Adipose tissue (tissue), 3 donors: ENCODE measurements around the gene ELMO1. TPM values are rescaled to one million over a fixed set of nuclear protein-coding genes. Genes with fewer than 3 reads are reported as not detected.

ENCODE experiments used
- H3K27ac ChIP-seq: one replicate; pipeline ENCODE4 v1.5.1; 2013; ENCODE audit warnings: low read depth, low read length
- WGBS, 3 donors: extraction: QIAGEN DNeasy Blood & Tissue Kit; methylation state at CpG; one replicate each; pipeline ENCODE4 v1.1.7; 2013; 5-methylcytosine and 5-hydroxymethylcytosine counted together
- polyA plus RNA-seq, 3 donors: library from polyadenylated mRNA; stranded (reverse); fragments of 200-250 nt; gene quantifications; one replicate each; pipeline ENCODE4 v1.2.3, GENCODE V29; 2013
- donor health status: healthy with polysubstance abuse.
- donor health status: Bipolar disorder and iron deficiency.
- donor health status: healthy.

The ELMO1 gene
- polyA plus RNA-seq, 3 donors, result 3.4 to 22.4 (median 13.9) TPM

GRCh38 chr7:37438906-37439652 is 9.6 kb downstream of the ELMO1 start:
- H3K27ac ChIP-seq, result no peak overlapping the region
- WGBS, 3 donors, result 66 to 90% (median 89%) methylated on average over 4 of the region's 4 CpGs

- no peak overlapping the region for H3K27ac ChIP-seq
Observed at GRCh38 chr7:37435156-37435855, 13.4 kb downstream of the ELMO1 start.

DNA sequence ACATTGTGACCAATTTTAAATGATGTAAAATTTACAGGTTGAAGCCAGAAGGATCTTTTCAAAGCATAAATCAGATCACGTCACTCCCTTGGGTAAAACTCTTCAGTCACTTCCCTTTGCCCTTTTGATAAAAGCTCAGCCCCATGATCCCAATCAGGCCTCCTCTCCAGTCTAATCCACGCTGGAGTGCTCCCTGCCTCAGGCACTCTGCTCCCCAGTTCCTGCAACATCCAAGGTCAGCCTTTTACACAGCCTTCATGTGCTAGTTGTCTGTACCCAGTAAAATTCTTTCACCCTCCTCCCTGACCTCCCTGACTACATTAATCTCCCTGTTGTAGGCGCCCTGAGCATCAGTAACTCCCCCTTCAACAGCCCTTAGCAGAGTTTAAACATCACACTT is 14.1 kb downstream of the ELMO1 start:
- 48 to 77% (median 72%) methylated on average over 3 of the region's 3 CpGs for WGBS, 3 donors
- H3K27ac ChIP-seq, result no peak overlapping the region

More at GRCh38 chr7:37435156-37435855, 13.4 kb downstream of the ELMO1 start:
- 80 to 92% (median 92%) methylated on average over 6 of the region's 6 CpGs for WGBS, 3 donors

- no peak overlapping the region for H3K27ac ChIP-seq
- WGBS, 3 donors, result 57 to 75% (median 68%) methylated on average over 3 of the region's 3 CpGs
Observed at GRCh38 chr7:37433166-37433565, 15.5 kb downstream of the ELMO1 start.

DNA sequence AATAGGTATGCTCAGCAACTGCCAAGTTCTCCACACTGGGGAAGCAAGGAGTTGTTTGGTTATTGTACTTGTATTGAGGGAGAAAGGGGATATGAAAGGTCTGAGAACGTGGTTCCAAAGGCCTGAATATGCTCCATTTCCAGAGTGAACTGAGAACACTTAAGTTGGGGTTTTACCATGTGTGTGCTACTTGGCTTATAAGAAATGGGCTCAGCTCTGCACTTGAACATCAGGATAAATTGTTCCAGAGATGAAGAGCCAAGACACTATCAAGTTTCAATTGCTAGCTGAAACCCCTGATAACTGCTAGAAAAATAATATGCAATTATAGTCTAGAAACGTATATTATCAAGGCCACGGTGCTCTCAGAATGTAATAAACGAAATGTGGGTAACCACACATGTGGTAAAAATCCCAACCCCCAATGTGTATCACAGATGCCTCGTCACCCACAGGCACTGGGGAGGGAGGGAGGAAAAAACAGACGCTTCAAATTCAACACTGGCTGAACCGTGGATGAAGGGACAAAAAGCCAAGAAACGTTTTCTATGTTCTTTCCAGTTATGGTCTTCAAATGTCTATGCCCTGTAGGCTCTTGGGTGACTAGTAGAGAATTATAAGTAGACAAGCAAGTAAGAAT is 16.3 kb downstream of the ELMO1 start:
- WGBS, 3 donors, result 22 to 33% (median 30%) methylated on average over 8 of the region's 8 CpGs
- no peak overlapping the region for H3K27ac ChIP-seq

DNA sequence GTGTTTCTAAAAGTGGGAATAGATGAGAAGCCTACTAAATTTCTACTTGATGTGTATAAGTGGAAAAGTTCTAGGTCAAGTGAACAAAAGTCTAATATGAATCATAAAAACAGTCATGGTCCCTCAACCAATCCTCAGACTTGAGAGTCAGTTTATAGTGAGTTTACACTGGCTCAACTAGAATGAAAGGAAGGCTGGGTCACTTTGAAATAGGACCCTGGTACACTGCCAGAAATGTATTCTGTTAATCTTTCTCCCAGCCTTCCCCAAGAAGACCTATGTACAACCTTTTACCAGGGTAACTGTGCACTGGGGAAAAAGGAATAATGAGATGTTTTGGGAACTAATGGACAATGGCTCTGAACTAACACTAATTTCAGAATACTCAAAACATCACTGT is 17.3 kb downstream of the ELMO1 start:
- no peak overlapping the region for H3K27ac ChIP-seq

DNA sequence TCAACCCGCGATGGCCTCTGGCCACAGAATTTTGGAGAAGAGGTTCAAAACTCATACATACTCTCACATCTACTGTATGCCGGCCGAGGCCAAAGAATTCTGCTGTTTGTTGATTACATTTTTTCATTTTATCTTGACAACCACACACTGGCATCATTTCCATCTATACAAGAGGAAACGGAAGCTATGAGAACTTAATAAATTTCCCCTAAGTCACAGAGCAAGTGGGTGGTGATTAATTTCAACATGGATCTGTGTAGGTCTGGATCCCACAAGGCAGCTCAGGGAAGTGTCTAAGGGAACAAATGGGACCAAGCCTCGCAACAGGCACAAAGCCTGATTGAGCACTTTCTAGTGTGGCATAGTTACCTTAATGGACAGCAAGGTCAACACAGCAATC is 18.0 kb downstream of the ELMO1 start:
- H3K27ac ChIP-seq, result no peak overlapping the region
- 70 to 84% (median 75%) methylated on average over 6 of the region's 6 CpGs for WGBS, 3 donors

- no peak overlapping the region for H3K27ac ChIP-seq
- WGBS, 3 donors, result 76 to 85% (median 85%) methylated on average over 8 of the region's 8 CpGs
Observed at GRCh38 chr7:37430171-37430570, 18.5 kb downstream of the ELMO1 start.

- no peak overlapping the region for H3K27ac ChIP-seq
Observed at GRCh38 chr7:37429435-37429791, 19.3 kb downstream of the ELMO1 start.

DNA sequence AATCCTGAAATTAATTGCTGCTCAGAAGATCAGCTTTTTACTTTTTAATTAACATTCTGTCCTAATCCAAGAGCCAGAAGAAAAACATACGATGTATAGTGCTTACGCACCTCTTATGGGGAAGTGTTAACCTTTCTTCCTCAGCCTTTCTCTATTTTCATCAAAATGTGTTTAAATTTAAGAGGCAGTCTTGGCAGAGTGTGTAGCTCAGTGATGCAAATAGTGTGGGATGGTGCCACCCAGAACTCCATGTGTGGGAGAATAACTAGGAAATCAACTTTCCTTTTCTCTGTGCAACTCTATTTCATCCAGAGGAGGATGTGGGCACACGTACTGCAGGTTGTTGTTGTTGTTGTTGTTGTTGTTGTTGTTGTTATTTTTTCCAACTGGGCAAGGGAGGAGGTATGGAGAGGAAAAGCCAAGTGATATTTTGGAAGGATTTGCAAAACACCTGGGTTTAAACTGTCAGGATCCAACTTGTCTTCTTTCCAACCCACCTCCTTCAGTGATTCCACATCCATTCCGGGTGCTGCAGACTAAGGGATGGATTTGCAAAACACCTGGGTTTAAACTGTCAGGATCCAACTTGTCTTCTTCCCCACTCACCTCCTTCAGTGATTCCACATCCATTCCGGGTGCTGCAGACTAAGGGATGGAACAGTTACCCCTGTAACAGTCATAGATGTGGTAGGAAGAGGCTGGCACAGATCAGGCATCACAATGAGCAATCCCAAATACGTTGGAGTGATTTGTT is 19.8 kb downstream of the ELMO1 start:
- H3K27ac ChIP-seq, result no peak overlapping the region

GRCh38 chr7:37427276-37427940 is 21.3 kb downstream of the ELMO1 start:
- H3K27ac ChIP-seq, result no peak overlapping the region
- WGBS, 3 donors, result 83 to 95% (median 84%) methylated on average over 2 of the region's 2 CpGs

More for the DNA sequence above, 19.8 kb downstream of the ELMO1 start:
- WGBS, 3 donors, result 70 to 86% (median 81%) methylated on average over 6 of the region's 6 CpGs

DNA sequence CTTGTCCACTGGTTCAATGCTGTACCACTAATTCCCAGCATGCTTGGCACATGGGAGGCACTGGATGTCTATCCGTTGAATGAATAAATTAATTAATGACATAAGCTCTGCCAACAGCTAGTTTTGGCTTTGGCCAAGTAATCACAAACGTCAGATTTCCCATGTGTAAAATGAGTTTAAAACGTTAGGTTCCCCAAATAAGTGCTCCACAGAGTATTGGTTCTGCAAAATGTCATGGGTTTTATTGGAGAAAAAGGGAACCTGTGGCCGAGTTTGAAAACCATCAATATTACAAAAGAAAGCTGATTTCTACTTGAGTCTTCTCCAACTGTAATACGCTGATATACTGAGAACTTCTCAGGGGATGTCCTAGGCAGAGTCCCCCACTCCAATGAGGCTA is 23.2 kb downstream of the ELMO1 start:
- H3K27ac ChIP-seq, result no peak overlapping the region
- WGBS, 3 donors, result 29 to 50% (median 33%) methylated on average over 5 of the region's 5 CpGs

DNA sequence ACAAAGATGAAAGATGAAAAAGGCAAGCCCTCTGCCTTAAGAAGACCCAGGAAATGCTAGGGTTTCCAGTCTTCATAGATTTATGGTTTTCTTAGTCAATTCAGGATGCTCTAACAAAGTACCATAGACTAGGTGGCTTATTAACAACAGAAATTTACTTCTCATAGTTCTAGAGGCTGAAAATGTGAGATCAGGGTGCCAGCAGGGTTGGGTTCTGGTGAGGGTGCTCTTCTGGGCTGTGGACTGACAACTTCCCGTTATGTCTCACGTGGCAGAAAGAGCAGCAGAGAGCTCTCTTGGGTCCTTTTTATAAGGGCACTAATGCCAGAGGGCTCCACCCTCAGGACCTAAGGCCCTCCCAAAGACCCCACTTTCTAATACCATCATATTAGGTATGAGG is 23.7 kb downstream of the ELMO1 start:
- H3K27ac ChIP-seq, result no peak overlapping the region
- WGBS, 3 donors, result 47 to 95% (median 76%) methylated on average over 2 of the region's 2 CpGs

- 68 to 95% (median 89%) methylated on average over 1 of the region's 1 CpG for WGBS, 3 donors
- no peak overlapping the region for H3K27ac ChIP-seq
Observed at GRCh38 chr7:37424521-37424920, 24.1 kb downstream of the ELMO1 start.

DNA sequence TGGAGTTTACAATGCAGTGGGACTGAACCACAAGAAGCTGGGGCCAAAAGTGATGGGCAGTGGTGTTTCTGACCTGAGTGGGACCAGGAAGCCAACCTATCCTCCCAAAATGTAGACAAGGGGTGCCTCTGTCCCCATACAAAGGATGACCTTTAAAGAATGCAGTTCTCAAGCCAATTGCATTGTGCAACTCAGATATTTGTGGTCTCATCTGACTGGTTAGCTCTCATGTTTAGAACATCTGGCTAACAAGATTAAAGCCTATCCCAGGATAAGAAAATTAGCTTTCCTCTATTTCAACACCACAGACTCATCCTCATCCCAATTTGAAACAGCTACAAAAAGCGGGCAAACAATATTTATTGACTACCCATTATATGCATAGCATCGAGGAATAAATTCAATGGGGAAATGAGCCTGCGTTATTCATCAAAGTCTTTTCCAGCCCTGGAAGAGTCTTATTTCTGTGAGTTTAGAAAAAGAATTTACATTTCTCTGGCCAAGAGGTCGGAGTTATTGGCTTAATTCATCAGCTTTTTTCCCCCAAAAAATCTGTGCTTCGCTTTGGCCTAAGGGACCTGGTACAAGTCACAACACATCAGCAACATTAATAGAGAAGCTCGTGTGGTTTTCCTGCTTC is 26.7 kb downstream of the ELMO1 start:
- WGBS, 3 donors, result 57 to 76% (median 58%) methylated on average over 6 of the region's 6 CpGs
- peak overlapping the region; percentile 34 for H3K27ac ChIP-seq

- WGBS, 3 donors, result 11 to 52% (median 15%) methylated on average over 6 of the region's 6 CpGs
- no peak overlapping the region for H3K27ac ChIP-seq
Observed at GRCh38 chr7:37420946-37421695, 27.5 kb downstream of the ELMO1 start.

DNA sequence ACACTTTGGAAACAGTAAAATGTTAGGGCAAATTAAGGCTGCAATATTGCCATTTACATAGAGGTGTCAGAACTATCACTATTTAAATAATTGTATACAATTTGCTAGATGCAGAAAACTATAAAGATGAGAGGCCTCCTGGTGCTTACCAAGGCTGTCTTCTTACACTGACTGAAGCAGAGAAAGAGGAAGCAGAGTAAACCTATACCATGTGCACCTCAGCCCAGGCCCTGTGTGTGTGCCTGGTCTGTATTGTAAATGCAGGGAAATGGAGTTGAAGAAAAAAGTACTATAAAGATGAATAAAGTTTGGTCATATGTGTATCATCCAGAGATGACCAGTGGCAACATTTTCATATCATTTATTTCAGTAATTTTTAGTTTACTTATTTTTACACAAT is 29.2 kb downstream of the ELMO1 start:
- H3K27ac ChIP-seq, result no peak overlapping the region
